ENCODE measurements around the gene CELSR3.

CELSR3 gene

GRCh38 chr3:48595526-48596121, 67.1 kb downstream of the CELSR3 start:
- H3K4me3 ChIP-seq (ENCODE audit: low read depth, low read length): peak overlapping the region; percentile 65

GRCh38 chr3:48595075-48595525, 67.6 kb downstream of the CELSR3 start, which contains the start of gene COL7A1:
Gene COL7A1, minus strand, starts transcription at chr3:48595329. Its CDS starts 170 bp downstream, at chr3:48595159.
- Histone ChIP-seq H3K27ac (peak within 1 kb of the TSS; percentile 27), H3K36me3 (replicated peaks) (peaks cover 19% of the 10 kb centered on the region), H3K4me3 (ENCODE audit: low read depth, low read length) (peak within 1 kb of the TSS; percentile 65), H3K27me3 (replicated peaks) (no peaks in the 10 kb centered on the region)
- no peak for TF ChIP-seq CTCF (IDR thresholded peaks at IDR 0.05; ENCODE audit: low read depth, low read length, missing control alignments)
- in situ Hi-C loops (cut with HindIII; ENCODE audit: low pct_ligation_motif_present, low sequenced_read_pairs): no loop called here
- no peak for DNase-seq

More at GRCh38 chr3:48595526-48596121, 67.1 kb downstream of the CELSR3 start:
- peak; percentile 68 for DNase-seq
- Histone ChIP-seq H3K27me3 (replicated peaks) (no peaks in the 10 kb centered on the region), H3K36me3 (replicated peaks) (peaks cover 24% of the 10 kb centered on the region), H3K27ac (peak overlapping the region; percentile 27)
- in situ Hi-C loops (cut with HindIII; ENCODE audit: low pct_ligation_motif_present, low sequenced_read_pairs): no loop called here
- no peak for TF ChIP-seq CTCF (IDR thresholded peaks at IDR 0.05; ENCODE audit: low read depth, low read length, missing control alignments)

GRCh38 chr3:48594417-48595049, 68.2 kb downstream of the CELSR3 start:
- peaks cover 14% of the 10 kb centered on the region for H3K36me3 ChIP-seq (replicated peaks)
- no peaks in the 10 kb centered on the region for H3K27me3 ChIP-seq (replicated peaks)
- in situ Hi-C loops (cut with HindIII; ENCODE audit: low pct_ligation_motif_present, low sequenced_read_pairs): no loop called here
- no peak overlapping the region for H3K27ac ChIP-seq
- TF ChIP-seq CTCF (IDR thresholded peaks at IDR 0.05; ENCODE audit: low read depth, low read length, missing control alignments): no peak
- DNase-seq: no peak
- H3K4me3 ChIP-seq (ENCODE audit: low read depth, low read length): peak overlapping the region; percentile 65

- H3K27me3 ChIP-seq (replicated peaks): no peaks in the 10 kb centered on the region
- no peak overlapping the region for H3K27ac ChIP-seq
- in situ Hi-C loops (cut with HindIII; ENCODE audit: low pct_ligation_motif_present, low sequenced_read_pairs): no loop called here
- H3K36me3 ChIP-seq (replicated peaks): peaks cover 8% of the 10 kb centered on the region
- H3K4me3 ChIP-seq (ENCODE audit: low read depth, low read length): peak overlapping the region; percentile 65
- no peak for TF ChIP-seq CTCF (IDR thresholded peaks at IDR 0.05; ENCODE audit: low read depth, low read length, missing control alignments)
- no peak for DNase-seq
These were observed 69.3 kb downstream of the CELSR3 start for GRCh38 chr3:48593337-48593736.

- no peaks in the 10 kb centered on the region for H3K27me3 ChIP-seq (replicated peaks)
- TF ChIP-seq CTCF (IDR thresholded peaks at IDR 0.05; ENCODE audit: low read depth, low read length, missing control alignments): no peak
- H3K36me3 ChIP-seq (replicated peaks): peaks cover 5% of the 10 kb centered on the region
- H3K4me3 ChIP-seq (ENCODE audit: low read depth, low read length): peak overlapping the region; percentile 33
- DNase-seq: no peak
- no peak overlapping the region for H3K27ac ChIP-seq
- in situ Hi-C loops (cut with HindIII; ENCODE audit: low pct_ligation_motif_present, low sequenced_read_pairs): no loop called here
These were observed 70.1 kb downstream of the CELSR3 start for GRCh38 chr3:48592519-48593087.
